PC-3 (cell line): ENCODE data around the gene CNIH1. TPM values are rescaled to one million over a fixed set of nuclear protein-coding genes. Genes with fewer than 3 reads are reported as not detected.
A peak's percentile ranks its signal among the peaks of the same experiment; 100 is the strongest.

Experiments used
- ATAC-seq: fragments of 200-7000 bp; cut with Tn5 transposase; 2 replicates; pipeline ENCODE4 v1.9.1; 2020; ENCODE audit warnings: mild to moderate bottlenecking, moderate library complexity
- BruUV-seq: library from RNA; stranded (reverse); fragments of 400-500 nt; replicated peaks from 2 replicates; lab custom pipeline; 2021; lab: Mats Ljungman, UMichigan
- CTCF ChIA-PET: fragments of 300-600 bp; sonication (Branson Sonifier 250); formaldehyde crosslinking; loops from one replicate; lab custom pipeline; 2022; ENCODE audit warnings: antibody characterized with exemption; lab: Charles Lee
- POLR2A ChIA-PET: fragments of 300-600 bp; sonication (Branson Sonifier 250); formaldehyde crosslinking; loops from one replicate; lab custom pipeline; 2022; ENCODE audit warnings: antibody characterized with exemption; ENCODE audit not compliant: unreplicated experiment; lab: Charles Lee
- DNase-seq: peaks from one replicate; pipeline ENCODE4 v3.0.0-alpha.2; 2015
- H2AFZ ChIP-seq: fragments of 300-600 bp; sonication (generic); 2 replicates; pipeline ENCODE4 v1.6.0; 2016; ENCODE audit warnings: antibody characterized with exemption, low read length
- H3F3A ChIP-seq: fragments of 300-600 bp; sonication (generic); one replicate; pipeline ENCODE4 v1.6.0; 2017; ENCODE audit warnings: antibody characterized with exemption, low read length, control low read depth, mild to moderate bottlenecking; ENCODE audit not compliant: unreplicated experiment
- H3K27ac ChIP-seq: fragments of 300-600 bp; sonication (generic); 2 replicates; pipeline ENCODE4 v1.5.1; 2016; ENCODE audit warnings: mild to moderate bottlenecking, low read length
- H3K27me3 ChIP-seq: fragments of 300-600 bp; sonication (generic); 2 replicates; pipeline ENCODE4 v1.6.1; 2016; ENCODE audit warnings: low read length, mixed read lengths
- H3K36me3 ChIP-seq: fragments of 300-600 bp; sonication (generic); 2 replicates; pipeline ENCODE4 v1.6.1; 2016; ENCODE audit warnings: low read depth, mixed run types, low read length, mixed read lengths
- H3K4me1 ChIP-seq: fragments of 300-600 bp; sonication (generic); 2 replicates; pipeline ENCODE4 v1.5.1; 2016; ENCODE audit warnings: low read length; ENCODE audit not compliant: insufficient read depth
- H3K4me2 ChIP-seq: fragments of 300-600 bp; sonication (generic); 2 replicates; pipeline ENCODE4 v1.6.0; 2016; ENCODE audit warnings: low read length
- H3K4me3 ChIP-seq: fragments of 300-600 bp; sonication (generic); 2 replicates; pipeline ENCODE4 v1.5.1; 2016; ENCODE audit warnings: mild to moderate bottlenecking, low read length, mixed read lengths
- H3K79me2 ChIP-seq: fragments of 300-600 bp; sonication (generic); 2 replicates; pipeline ENCODE4 v1.6.1; 2017; ENCODE audit warnings: low read length, mixed read lengths
- H3K9ac ChIP-seq: fragments of 300-600 bp; sonication (generic); 2 replicates; pipeline ENCODE4 v1.6.0; 2016; ENCODE audit warnings: mild to moderate bottlenecking, low read length
- H3K9me2 ChIP-seq: fragments of 300-600 bp; sonication (generic); replicated peaks from 2 replicates; pipeline ENCODE4 v1.6.1; 2016; ENCODE audit warnings: mixed run types, low read length, mixed read lengths
- H3K9me3 ChIP-seq: fragments of 300-600 bp; sonication (generic); 2 replicates; pipeline ENCODE4 v1.6.1; 2016; ENCODE audit warnings: low read length, mixed read lengths
- H4K20me1 ChIP-seq: fragments of 300-600 bp; sonication (generic); 2 replicates; pipeline ENCODE4 v1.6.1; 2016; ENCODE audit warnings: low read length, mixed read lengths
- CTCF ChIP-seq: fragments of 300-600 bp; sonication (generic); conservative IDR thresholded peaks from 2 replicates; pipeline ENCODE4 v1.5.1; 2017; ENCODE audit warnings: antibody characterized with exemption, low read depth, mild to moderate bottlenecking, low read length
- EZH2 ChIP-seq: fragments of 300-600 bp; sonication (generic); IDR thresholded peaks from one replicate; pipeline ENCODE4 v1.6.1; 2017; ENCODE audit warnings: antibody characterized with exemption, mild to moderate bottlenecking, low read length; ENCODE audit not compliant: unreplicated experiment
- EZH2phosphoT487 ChIP-seq: fragments of 300-600 bp; sonication (generic); IDR thresholded peaks from 2 replicates; pipeline ENCODE4 v1.6.1; 2018; ENCODE audit warnings: mild to moderate bottlenecking, antibody characterized with exemption, low read length, borderline replicate concordance
- intact Hi-C: fragments of 100-400 bp; cut with micrococcal nuclease; formaldehyde crosslinking; loops from 2 replicates; pipeline ENCODE4 v1.9.0; 2023
- total RNA-seq: library from RNA; depleted of rRNA; stranded (reverse); fragments of >200 nt; gene quantifications from 2 replicates; pipeline ENCODE4 v1.2.3, GENCODE V29; 2014

CNIH1 gene
- total RNA-seq, 1 experiment from 2014 or later = 194 TPM

- Histone ChIP-seq H3K27me3 (no peaks in the 10 kb centered on the region), H4K20me1 (peaks cover 11% of the 10 kb centered on the region; the same call in 1 of the 2 replicates), H3F3A (peaks cover 24% of the 10 kb centered on the region), H3K27ac (peak overlapping the region; percentile 70), H3K36me3 (peaks cover 32% of the 10 kb centered on the region), H3K9me2 (no peaks in the 10 kb centered on the region), H3K4me2 (peak overlapping the region; percentile 66), H3K4me3 (peak overlapping the region; percentile 36), H2AFZ (no peak overlapping the region), H3K79me2 (peaks cover 44% of the 10 kb centered on the region), H3K9ac (peak overlapping the region; percentile 2; the same call in 1 of the 2 replicates), H3K4me1 (peaks cover 53% of the 10 kb centered on the region), H3K9me3 (no peaks in the 10 kb centered on the region)
- peak; percentile 95 for DNase-seq
- no TSS peak for BruUV-seq
- ATAC-seq = peak; percentile 72
- CTCF ChIA-PET = interaction anchor here (0.6 to 1.0 kb wide), 2 partner anchors 34 to 115 kb away, joined by 3 to 16 read pairs; no protein-coding TSS in a partner anchor
- POLR2A ChIA-PET = interaction anchor here (0.6 kb wide), 1 partner anchor 92 kb away, joined by 3 read pairs; no protein-coding TSS in a partner anchor
- intact Hi-C loops = loop anchor here (2.0 kb wide), 1 partner anchor 40 kb away; the partner anchor contains the start of gene CNIH1
- TF ChIP-seq EZH2phosphoT487 = no peak
- TF ChIP-seq CTCF = peak; percentile 42; the same call in 1 of the 2 replicates
These were observed 39.8 kb upstream of the CNIH1 start for GRCh38 chr14:54480830-54481562.

GRCh38 chr14:54478636-54479215 is 37.6 kb upstream of the CNIH1 start:
- H3K9me3 ChIP-seq = no peaks in the 10 kb centered on the region
- peaks cover 2% of the 10 kb centered on the region; the same call in 1 of the 2 replicates for H4K20me1 ChIP-seq
- H3K79me2 ChIP-seq = peaks cover 22% of the 10 kb centered on the region
- no peak overlapping the region for H3K4me3 ChIP-seq
- no peak overlapping the region for H3K9ac ChIP-seq
- H2AFZ ChIP-seq = no peak overlapping the region
- H3K27me3 ChIP-seq = no peaks in the 10 kb centered on the region
- BruUV-seq = no TSS peak
- no peak overlapping the region for H3K4me2 ChIP-seq
- ATAC-seq (no peak), DNase-seq (no peak)
- intact Hi-C loops = no loop called here
- no peaks in the 10 kb centered on the region for H3K9me2 ChIP-seq
- H3K36me3 ChIP-seq = peaks cover 37% of the 10 kb centered on the region
- H3F3A ChIP-seq = peaks cover 24% of the 10 kb centered on the region
- no peak overlapping the region for H3K27ac ChIP-seq
- ChIA-PET POLR2A (no interaction called here), CTCF (no interaction called here)
- TF ChIP-seq CTCF = no peak
- TF ChIP-seq EZH2 = no peak
- TF ChIP-seq EZH2phosphoT487 = no peak
- peaks cover 43% of the 10 kb centered on the region for H3K4me1 ChIP-seq
